Upper lobe of right lung (tissue), 1 donor: ENCODE data around the gene ALDH3A1. TPM values are rescaled to one million over a fixed set of nuclear protein-coding genes. Genes with fewer than 3 reads are reported as not detected.

Source experiments
- ATAC-seq: fragments of 200-7000 bp; cut with Tn5 transposase; one replicate; pipeline ENCODE4 v1.9.1; 2020; ENCODE audit warnings: mild to moderate bottlenecking, moderate library complexity
- DNase-seq: peaks from one replicate; pipeline ENCODE4 v3.0.0-alpha.2; 2020
- H3K27ac ChIP-seq: fragments of 200-600 bp; one replicate; pipeline ENCODE4 v1.8.0; 2022
- H3K27me3 ChIP-seq: fragments of 200-600 bp; one replicate; pipeline ENCODE4 v1.8.0; 2022; ENCODE audit warnings: mild to moderate bottlenecking
- H3K36me3 ChIP-seq: fragments of 200-600 bp; one replicate; pipeline ENCODE4 v1.8.0; 2022
- H3K4me1 ChIP-seq: fragments of 200-600 bp; one replicate; pipeline ENCODE4 v1.8.0; 2022
- H3K4me3 ChIP-seq: fragments of 200-600 bp; one replicate; pipeline ENCODE4 v1.8.0; 2022; ENCODE audit warnings: mild to moderate bottlenecking
- H3K9me3 ChIP-seq: fragments of 200-600 bp; one replicate; pipeline ENCODE4 v1.8.0; 2022
- intact Hi-C: fragments of 100-400 bp; cut with DNase I; formaldehyde crosslinking; loops from one replicate; pipeline ENCODE4 v1.11.0; 2022
- total RNA-seq: library from RNA; stranded (reverse); fragmentation: NEBNext Ultra II Directional; extraction: Animal tissue kit (Norgen Biotek cat#: 25700); gene quantifications from one replicate; pipeline ENCODE4 v1.2.1, GENCODE V29; 2021
- TF ChIP-seq, protein P1 (sequence below): fragments of 200-600 bp; IDR thresholded peaks from one replicate; pipeline ENCODE4 v1.8.0; 2022; ENCODE audit warnings: antibody characterized with exemption
- donor health status: DM: no; HTN: yes; CAD: no; lungs with severe emphysema.

ALDH3A1 gene
- total RNA-seq, 1 donor from 2014 or later = 10.5 TPM

DNA sequence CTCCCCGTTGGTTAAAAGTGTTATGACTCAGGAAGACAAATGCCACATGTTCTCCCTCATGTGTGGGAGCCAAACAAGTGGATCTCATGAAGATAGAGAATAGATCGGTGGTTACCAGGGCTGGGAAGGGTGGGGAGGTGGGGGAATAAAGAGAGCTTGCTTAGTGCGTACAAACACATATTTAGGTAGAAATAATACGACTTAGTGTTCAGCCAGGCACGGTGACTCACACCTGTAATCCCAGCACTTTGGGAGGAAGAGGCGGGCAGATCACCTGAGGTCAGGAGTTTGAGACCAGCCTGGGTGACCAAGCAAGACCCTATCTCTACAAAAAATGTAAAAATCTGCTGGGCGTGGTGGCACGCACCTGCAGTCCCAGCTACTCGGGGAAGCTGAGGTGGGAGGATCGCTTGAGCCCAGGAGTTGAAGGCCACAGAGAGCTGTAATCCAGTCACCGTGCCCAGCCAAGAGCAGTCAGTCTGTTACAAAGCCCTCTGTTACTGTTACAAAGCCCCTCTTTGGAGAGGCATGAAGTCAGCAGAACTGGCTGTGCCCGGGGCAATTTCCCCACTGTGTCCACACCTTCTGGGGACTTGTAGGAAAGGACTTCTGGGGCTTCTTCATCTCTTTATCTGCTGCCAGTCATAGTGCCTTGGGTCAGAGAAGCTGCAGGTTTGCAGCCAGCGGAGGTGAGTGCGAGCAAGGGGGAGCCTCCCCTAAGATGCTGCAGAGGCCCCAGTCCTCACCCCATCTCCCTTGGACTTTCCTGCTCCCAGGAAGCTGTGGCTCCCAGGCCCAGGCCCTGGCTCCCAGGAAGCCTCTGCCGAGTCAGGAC, 4.3 kb upstream of the ALDH3A1 start:
- Histone ChIP-seq H3K4me3 (no peak overlapping the region), H3K9me3 (no peaks in the 10 kb centered on the region), H3K36me3 (no peaks in the 10 kb centered on the region), H3K27ac (peak overlapping the region; percentile 76), H3K27me3 (no peaks in the 10 kb centered on the region), H3K4me1 (peaks cover 15% of the 10 kb centered on the region)
- intact Hi-C loops = no loop called here
- DNase-seq (no peak), ATAC-seq (no peak)
- TF ChIP-seq, protein P1, sequence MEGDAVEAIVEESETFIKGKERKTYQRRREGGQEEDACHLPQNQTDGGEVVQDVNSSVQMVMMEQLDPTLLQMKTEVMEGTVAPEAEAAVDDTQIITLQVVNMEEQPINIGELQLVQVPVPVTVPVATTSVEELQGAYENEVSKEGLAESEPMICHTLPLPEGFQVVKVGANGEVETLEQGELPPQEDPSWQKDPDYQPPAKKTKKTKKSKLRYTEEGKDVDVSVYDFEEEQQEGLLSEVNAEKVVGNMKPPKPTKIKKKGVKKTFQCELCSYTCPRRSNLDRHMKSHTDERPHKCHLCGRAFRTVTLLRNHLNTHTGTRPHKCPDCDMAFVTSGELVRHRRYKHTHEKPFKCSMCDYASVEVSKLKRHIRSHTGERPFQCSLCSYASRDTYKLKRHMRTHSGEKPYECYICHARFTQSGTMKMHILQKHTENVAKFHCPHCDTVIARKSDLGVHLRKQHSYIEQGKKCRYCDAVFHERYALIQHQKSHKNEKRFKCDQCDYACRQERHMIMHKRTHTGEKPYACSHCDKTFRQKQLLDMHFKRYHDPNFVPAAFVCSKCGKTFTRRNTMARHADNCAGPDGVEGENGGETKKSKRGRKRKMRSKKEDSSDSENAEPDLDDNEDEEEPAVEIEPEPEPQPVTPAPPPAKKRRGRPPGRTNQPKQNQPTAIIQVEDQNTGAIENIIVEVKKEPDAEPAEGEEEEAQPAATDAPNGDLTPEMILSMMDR = no peak

DNA sequence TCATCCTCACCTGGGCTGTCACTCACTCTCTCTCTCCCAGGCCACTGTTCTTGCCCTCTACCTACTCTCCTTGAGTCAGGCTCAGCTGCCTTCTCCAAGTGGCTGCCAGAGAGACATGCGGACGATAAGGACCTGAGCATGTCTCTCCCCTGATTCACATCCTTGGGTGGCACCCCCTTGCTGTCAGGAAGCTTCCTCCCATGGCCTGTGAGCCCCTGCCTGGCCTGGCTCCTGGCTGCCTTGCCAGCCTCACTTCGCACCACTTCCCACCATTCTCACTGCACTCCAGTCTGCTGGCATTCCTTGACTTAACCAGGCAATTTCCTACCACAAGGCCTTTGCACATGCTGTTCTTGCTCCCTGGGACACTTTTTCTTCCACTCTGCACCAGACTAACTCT, 2.7 kb upstream of the ALDH3A1 start:
- H3K4me3 ChIP-seq = no peak overlapping the region
- intact Hi-C loops = no loop called here
- DNase-seq (peak; percentile 49), ATAC-seq (no peak)
- no peaks in the 10 kb centered on the region for H3K36me3 ChIP-seq
- peaks cover 15% of the 10 kb centered on the region for H3K4me1 ChIP-seq
- no peaks in the 10 kb centered on the region for H3K9me3 ChIP-seq
- H3K27me3 ChIP-seq = no peaks in the 10 kb centered on the region
- TF ChIP-seq, protein P1 = no peak
- H3K27ac ChIP-seq = no peak overlapping the region

DNA sequence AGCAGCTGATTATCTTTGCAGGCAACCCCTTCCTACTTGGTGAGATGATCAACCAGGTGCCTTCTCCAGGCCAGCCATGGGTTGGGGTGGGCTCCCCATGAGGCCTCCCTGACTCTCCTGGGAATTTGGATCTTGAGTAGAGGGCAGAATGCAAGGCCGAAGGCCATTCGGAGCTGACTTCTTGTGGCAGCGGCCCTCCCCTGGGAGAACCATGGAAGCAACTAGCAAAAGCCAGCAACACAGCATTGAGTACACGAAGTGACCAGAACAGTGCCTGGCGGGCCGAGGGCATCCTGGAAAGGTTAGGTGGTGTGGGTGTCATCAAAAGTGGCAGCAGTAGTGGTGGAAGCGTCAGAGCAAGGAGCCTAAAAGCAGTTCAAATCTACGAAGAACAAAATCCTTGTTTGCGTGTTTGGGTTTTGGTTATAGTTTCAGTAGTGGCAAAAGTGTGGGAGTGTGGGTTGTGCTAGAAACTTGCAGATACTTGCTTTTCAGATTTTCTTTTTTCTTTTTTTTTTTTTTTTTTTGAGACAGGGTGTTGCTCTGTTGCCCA, 2.0 kb upstream of the ALDH3A1 start:
- H3K4me1 ChIP-seq = peaks cover 20% of the 10 kb centered on the region
- H3K27me3 ChIP-seq = no peaks in the 10 kb centered on the region
- DNase-seq (no peak), ATAC-seq (no peak)
- intact Hi-C loops = no loop called here
- no peaks in the 10 kb centered on the region for H3K36me3 ChIP-seq
- no peaks in the 10 kb centered on the region for H3K9me3 ChIP-seq
- TF ChIP-seq, protein P1 = no peak
- H3K4me3 ChIP-seq = no peak overlapping the region
- no peak overlapping the region for H3K27ac ChIP-seq

DNA sequence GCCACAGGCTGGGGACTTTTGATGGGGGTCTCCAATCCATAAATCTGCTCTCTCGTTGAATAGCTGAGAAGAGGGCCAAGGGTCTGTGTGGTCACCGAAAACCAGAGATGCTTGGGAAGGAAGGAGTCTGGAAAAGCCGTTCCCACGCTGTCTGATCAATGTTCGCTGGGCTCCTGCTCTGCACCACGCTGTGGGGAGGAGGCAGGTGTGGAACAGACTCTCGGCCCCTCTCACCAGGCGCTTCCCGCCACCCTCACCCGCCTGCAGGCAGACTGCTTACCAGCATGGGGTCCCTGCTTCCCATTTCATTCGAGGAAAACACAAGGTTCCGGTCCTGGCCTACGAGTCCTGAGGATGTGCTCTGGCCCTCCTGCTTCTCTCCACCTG, 702 bp upstream of the ALDH3A1 start:
- Histone ChIP-seq H3K9me3 (no peaks in the 10 kb centered on the region), H3K36me3 (no peaks in the 10 kb centered on the region), H3K4me1 (peaks cover 22% of the 10 kb centered on the region), H3K27ac (no peak overlapping the region), H3K4me3 (no peak overlapping the region), H3K27me3 (no peaks in the 10 kb centered on the region)
- ATAC-seq (no peak), DNase-seq (no peak)
- TF ChIP-seq, protein P1 = no peak
- intact Hi-C loops = no loop called here

DNA sequence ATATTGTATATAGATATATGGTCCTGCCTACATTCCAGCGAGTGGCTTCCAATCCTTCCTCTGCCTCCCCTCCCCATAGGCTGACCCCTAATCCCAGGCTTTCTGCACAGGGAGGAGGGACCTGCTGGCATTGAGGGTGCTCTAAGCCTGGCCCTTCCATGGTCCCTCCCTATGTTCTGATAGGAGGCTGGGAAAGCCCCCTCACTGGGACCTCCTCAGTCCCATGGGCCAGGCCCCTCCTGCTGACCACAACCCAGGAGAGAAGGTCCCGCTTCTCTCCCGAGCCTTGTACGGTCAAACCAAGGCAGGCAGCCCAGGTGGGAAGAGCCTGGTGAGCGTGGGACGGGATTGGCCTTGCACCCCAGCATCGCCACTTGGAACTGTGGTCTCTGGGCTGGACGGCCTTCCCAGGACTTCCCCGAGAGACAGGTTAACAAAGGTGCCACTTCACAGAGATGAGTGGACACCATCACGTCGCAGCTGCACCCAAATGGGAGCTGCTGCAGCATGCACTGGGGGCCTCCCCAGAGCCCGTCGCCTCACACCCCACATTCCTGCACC, 859 bp downstream of the ALDH3A1 start:
- H3K4me3 ChIP-seq = no peak overlapping the region
- H3K27me3 ChIP-seq = no peaks in the 10 kb centered on the region
- H3K27ac ChIP-seq = no peak overlapping the region
- H3K4me1 ChIP-seq = peaks cover 17% of the 10 kb centered on the region
- DNase-seq = no peak
- H3K36me3 ChIP-seq = no peaks in the 10 kb centered on the region
- no peak for ATAC-seq
- TF ChIP-seq, protein P1 = no peak
- intact Hi-C loops = no loop called here
- no peaks in the 10 kb centered on the region for H3K9me3 ChIP-seq
